HG03442 (cell line): ENCODE measurements around the gene PLCL1.

Experiments
- ATAC-seq: cut with Tn5 transposase; IDR thresholded peaks from one replicate; pipeline ENCODE4 v1.9.1; 2021; ENCODE audit warnings: mild to moderate bottlenecking, moderate library complexity; ENCODE audit not compliant: unreplicated experiment

The PLCL1 gene

GRCh38 chr2:197924483-197924882 is 120.1 kb downstream of the PLCL1 start:
- no peak for ATAC-seq

- ATAC-seq, result no peak
Observed at GRCh38 chr2:197925204-197925603, 120.8 kb downstream of the PLCL1 start.

- no peak for ATAC-seq
Observed at GRCh38 chr2:197925976-197926375, 121.6 kb downstream of the PLCL1 start.

- ATAC-seq, result no peak
Observed at GRCh38 chr2:197926673-197927072, 122.3 kb downstream of the PLCL1 start.

- no peak for ATAC-seq
Observed at GRCh38 chr2:197927994-197928393, 123.6 kb downstream of the PLCL1 start.

GRCh38 chr2:197929008-197929885 is 124.9 kb downstream of the PLCL1 start:
- no peak for ATAC-seq

GRCh38 chr2:197929886-197930227 is 125.5 kb downstream of the PLCL1 start:
- ATAC-seq, result no peak

- ATAC-seq, result no peak
Observed at GRCh38 chr2:197930570-197931278, 126.3 kb downstream of the PLCL1 start.

GRCh38 chr2:197931661-197932312 is 127.4 kb downstream of the PLCL1 start:
- ATAC-seq, result no peak

- no peak for ATAC-seq
Observed at GRCh38 chr2:197932374-197932773, 128.0 kb downstream of the PLCL1 start.

- no peak for ATAC-seq
Observed at GRCh38 chr2:197934261-197934933, 130.0 kb downstream of the PLCL1 start.

- ATAC-seq, result no peak
Observed at GRCh38 chr2:197934934-197935289, 130.5 kb downstream of the PLCL1 start.

GRCh38 chr2:197937814-197938213 is 133.4 kb downstream of the PLCL1 start:
- ATAC-seq, result no peak

- ATAC-seq, result no peak
Observed at GRCh38 chr2:197938555-197938954, 134.2 kb downstream of the PLCL1 start.

GRCh38 chr2:197939787-197940186 is 135.4 kb downstream of the PLCL1 start:
- ATAC-seq, result no peak

- no peak for ATAC-seq
Observed at GRCh38 chr2:197940382-197940781, 136.0 kb downstream of the PLCL1 start.

- ATAC-seq, result no peak
Observed at GRCh38 chr2:197941715-197942114, 137.3 kb downstream of the PLCL1 start.

GRCh38 chr2:197943731-197944130 is 139.3 kb downstream of the PLCL1 start:
- no peak for ATAC-seq

GRCh38 chr2:197944416-197945096 is 140.2 kb downstream of the PLCL1 start:
- ATAC-seq, result no peak

GRCh38 chr2:197946562-197946961 is 142.2 kb downstream of the PLCL1 start:
- no peak for ATAC-seq
